ENCODE results near the gene RNU7-1. TPM values are rescaled to one million over a fixed set of nuclear protein-coding genes. Genes with fewer than 3 reads are reported as not detected.

Gene RNU7-1
- total RNA-seq, 1 experiment from 2014 or later: not detected

- TF ChIP-seq NFYB (CRISPR knock-in tag; conservative IDR thresholded peaks at IDR 0.05; ENCODE audit: low read depth) (no peak), TCF7 (CRISPR knock-in tag; IDR thresholded peaks at IDR 0.05; ENCODE audit: low read depth) (no peak), IRF2 (CRISPR knock-in tag; IDR thresholded peaks at IDR 0.05; ENCODE audit: borderline replicate concordance, low read depth) (no peak), FOXP4 (CRISPR knock-in tag; IDR thresholded peaks at IDR 0.05) (no peak), SMAD3 (CRISPR knock-in tag; IDR thresholded peaks at IDR 0.05; ENCODE audit: borderline replicate concordance) (no peak), CTCF (IDR thresholded peaks at IDR 0.05) (no peak), TEAD1 (CRISPR knock-in tag; IDR thresholded peaks at IDR 0.05) (no peak)
Measured at GRCh38 chr12:6902448-6902847, 41.2 kb upstream of the RNU7-1 start (continued).

GRCh38 chr12:6903722-6904121 is 39.9 kb upstream of the RNU7-1 start:
- CTCF ChIA-PET: interaction anchor here (0.8 to 8.0 kb wide), 7 partner anchors 12 to 37 kb away, joined by 4 to 53 read pairs (median 10); partner anchors contain the start of genes SPSB2 and TPI1
- no peaks in the 10 kb centered on the region for H3K36me3 Mint-ChIP-seq
- H3K4me3 Mint-ChIP-seq: no peak overlapping the region
- H3K9me3 Mint-ChIP-seq: no peaks in the 10 kb centered on the region
- peaks cover 6% of the 10 kb centered on the region; the same call in 1 of the 2 replicates for H3K27me3 Mint-ChIP-seq (ENCODE audit: low read depth)
- DNase-seq (ENCODE audit: low spot score): no peak
- no peak for ATAC-seq
- POLR2A ChIA-PET: interaction anchor here (1.6 to 2.1 kb wide), 2 partner anchors 34 to 40 kb away, joined by 9 to 12 read pairs; partner anchors contain the start of genes C12orf57 and RNU7-1
- no peak overlapping the region; the same call in 1 of the 2 replicates for H3K27ac Mint-ChIP-seq
- TF ChIP-seq ZNF281 (CRISPR knock-in tag; IDR thresholded peaks at IDR 0.05) (no peak), MYBL2 (CRISPR knock-in tag; IDR thresholded peaks at IDR 0.05) (no peak), ZBTB43 (CRISPR knock-in tag; IDR thresholded peaks at IDR 0.05) (no peak), E2F1 (CRISPR knock-in tag; IDR thresholded peaks at IDR 0.05) (no peak), AR (CRISPR knock-in tag; IDR thresholded peaks at IDR 0.05) (no peak), RELA (CRISPR knock-in tag; IDR thresholded peaks at IDR 0.05; ENCODE audit: borderline replicate concordance) (no peak), CREM (CRISPR knock-in tag; IDR thresholded peaks at IDR 0.05) (no peak), E2F4 (CRISPR knock-in tag; IDR thresholded peaks at IDR 0.05; ENCODE audit: borderline replicate concordance, low read depth) (no peak)
- H3K4me1 Mint-ChIP-seq: peaks cover 12% of the 10 kb centered on the region

All from WTC11 (cell line).